Caco-2 (cell line): Measurements from ENCODE around the gene RTL1. TPM values are rescaled to one million over a fixed set of nuclear protein-coding genes. Genes with fewer than 3 reads are reported as not detected.

ENCODE experiments used
- BruUV-seq: library from RNA; stranded (reverse); fragments of 400-500 nt; replicated peaks from 2 replicates; lab custom pipeline; 2021; lab: Mats Ljungman, UMichigan
- CTCF ChIA-PET: fragments of 300-600 bp; sonication (Branson Sonifier 250); formaldehyde crosslinking; loops from one replicate; lab custom pipeline; 2022; ENCODE audit warnings: antibody characterized with exemption; lab: Charles Lee
- POLR2A ChIA-PET: fragments of 300-600 bp; sonication (Branson Sonifier 250); formaldehyde crosslinking; loops from one replicate; lab custom pipeline; 2022; ENCODE audit warnings: antibody characterized with exemption; lab: Charles Lee
- DNase-seq, 2 experiments: peaks; one replicate each; pipeline versions ENCODE4 v3.0.0 to v3.0.0-alpha.2; 2020 to 2022
- H3K27me3 ChIP-seq: replicated peaks from 2 replicates; pipeline ENCODE4 v1.6.0; 2011; ENCODE audit warnings: low read length; ENCODE audit not compliant: control insufficient read depth, insufficient read depth
- H3K36me3 ChIP-seq: 2 replicates; pipeline ENCODE4 v1.5.1; 2011; ENCODE audit warnings: low read length; ENCODE audit not compliant: control insufficient read depth, insufficient read depth
- H3K4me1 ChIP-seq: fragments of 250-450 bp; sonication (Bioruptor Pico); 2 replicates; pipeline ENCODE4 v1.5.1; 2020; ENCODE audit warnings: mild to moderate bottlenecking
- H3K4me3 ChIP-seq: 2 replicates; pipeline ENCODE4 v1.5.1; 2011; ENCODE audit warnings: low read depth, mild to moderate bottlenecking, control low read depth, low read length
- H3K9me3 ChIP-seq: fragments of 250-450 bp; sonication (Bioruptor Pico); 2 replicates; pipeline ENCODE4 v1.5.1; 2020; ENCODE audit warnings: mild to moderate bottlenecking, moderate library complexity
- H3K27ac Mint-ChIP-seq: one replicate; pipeline ENCODE4 v1.8.0; 2022; ENCODE audit warnings: mixed read lengths; ENCODE audit not compliant: unreplicated experiment
- H3K27me3 Mint-ChIP-seq: one replicate; pipeline ENCODE4 v1.8.0; 2022; ENCODE audit warnings: mixed read lengths; ENCODE audit not compliant: insufficient read depth, unreplicated experiment
- H3K36me3 Mint-ChIP-seq: one replicate; pipeline ENCODE4 v1.8.0; 2022; ENCODE audit warnings: mild to moderate bottlenecking, mixed read lengths; ENCODE audit not compliant: insufficient read depth, unreplicated experiment
- H3K4me1 Mint-ChIP-seq: one replicate; pipeline ENCODE4 v1.8.0; 2022; ENCODE audit warnings: low read depth, mixed read lengths; ENCODE audit not compliant: unreplicated experiment
- H3K4me3 Mint-ChIP-seq: one replicate; pipeline ENCODE4 v1.8.0; 2022; ENCODE audit warnings: mild to moderate bottlenecking, moderate library complexity, mixed read lengths; ENCODE audit not compliant: unreplicated experiment
- H3K9me3 Mint-ChIP-seq: one replicate; pipeline ENCODE4 v1.8.0; 2022; ENCODE audit warnings: mixed read lengths; ENCODE audit not compliant: unreplicated experiment
- intact Hi-C: fragments of 100-400 bp; cut with micrococcal nuclease; formaldehyde crosslinking; loops from one replicate; pipeline ENCODE4 v1.10.0; 2022; ENCODE audit not compliant: unreplicated experiment
- total RNA-seq: library from RNA; stranded (reverse); gene quantifications from 2 replicates; pipeline ENCODE4 v1.2.3, GENCODE V29; 2022
- TF ChIP-seq, protein P1 (sequence below), 2 experiments: fragments of 200-600 bp in 1 of 2; IDR thresholded peaks; 1 replicate in 1 of 2; 2 replicates in 1 of 2; pipeline versions ENCODE4 v1.5.1 to v1.8.0; 2011 to 2022; ENCODE audit warnings: antibody characterized with exemption in 1 of 2, control low read depth in 1 of 2, inconsistent platforms in 1 of 2, low read depth in 1 of 2, low read length in 1 of 2, mild to moderate bottlenecking in 1 of 2, moderate library complexity in 1 of 2; ENCODE audit not compliant: insufficient read depth in 1 of 2, severe bottlenecking in 1 of 2, unreplicated experiment in 1 of 2

The RTL1 gene
- total RNA-seq, 1 experiment from 2014 or later, result not detected

DNA sequence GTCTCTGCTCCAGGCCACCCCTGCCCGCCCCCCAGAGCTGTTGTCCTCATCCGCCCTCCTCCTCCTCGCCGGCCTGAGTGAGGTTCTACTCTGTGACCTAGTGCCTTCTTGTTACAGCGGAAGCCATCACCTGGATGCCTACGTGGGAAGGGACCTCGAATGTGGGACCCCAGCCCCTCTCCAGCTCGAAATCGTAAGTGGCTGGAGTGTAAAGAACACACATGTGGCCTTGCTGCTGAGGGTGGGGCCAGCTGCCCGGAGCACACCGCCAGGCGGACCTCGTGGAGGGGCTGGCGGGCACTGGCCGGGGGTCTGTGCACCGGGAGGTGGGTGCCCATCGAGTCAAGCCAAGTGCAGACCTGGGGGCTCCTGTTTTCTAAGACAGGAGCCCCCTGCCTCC lies 58.2 kb downstream of the RTL1 start:
- TF ChIP-seq, protein P1, sequence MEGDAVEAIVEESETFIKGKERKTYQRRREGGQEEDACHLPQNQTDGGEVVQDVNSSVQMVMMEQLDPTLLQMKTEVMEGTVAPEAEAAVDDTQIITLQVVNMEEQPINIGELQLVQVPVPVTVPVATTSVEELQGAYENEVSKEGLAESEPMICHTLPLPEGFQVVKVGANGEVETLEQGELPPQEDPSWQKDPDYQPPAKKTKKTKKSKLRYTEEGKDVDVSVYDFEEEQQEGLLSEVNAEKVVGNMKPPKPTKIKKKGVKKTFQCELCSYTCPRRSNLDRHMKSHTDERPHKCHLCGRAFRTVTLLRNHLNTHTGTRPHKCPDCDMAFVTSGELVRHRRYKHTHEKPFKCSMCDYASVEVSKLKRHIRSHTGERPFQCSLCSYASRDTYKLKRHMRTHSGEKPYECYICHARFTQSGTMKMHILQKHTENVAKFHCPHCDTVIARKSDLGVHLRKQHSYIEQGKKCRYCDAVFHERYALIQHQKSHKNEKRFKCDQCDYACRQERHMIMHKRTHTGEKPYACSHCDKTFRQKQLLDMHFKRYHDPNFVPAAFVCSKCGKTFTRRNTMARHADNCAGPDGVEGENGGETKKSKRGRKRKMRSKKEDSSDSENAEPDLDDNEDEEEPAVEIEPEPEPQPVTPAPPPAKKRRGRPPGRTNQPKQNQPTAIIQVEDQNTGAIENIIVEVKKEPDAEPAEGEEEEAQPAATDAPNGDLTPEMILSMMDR (IDR thresholded peaks at IDR 0.05; ENCODE audit: insufficient read depth in 1 of 2, low read depth in 1 of 2, low read length in 1 of 2, severe bottlenecking in 1 of 2, unreplicated experiment in 1 of 2), result no peak
- Histone ChIP-seq H3K27me3 (no peaks in the 10 kb centered on the region), H3K36me3 (no peaks in the 10 kb centered on the region), H3K9me3 (no peaks in the 10 kb centered on the region), H3K4me3 (no peak overlapping the region), H3K4me1 (no peaks in the 10 kb centered on the region)
- ChIA-PET CTCF (no interaction called here), POLR2A (no interaction called here)
- H3K36me3 Mint-ChIP-seq, result no peaks in the 10 kb centered on the region
- no peaks in the 10 kb centered on the region for H3K27me3 Mint-ChIP-seq
- H3K4me3 Mint-ChIP-seq, result no peak overlapping the region
- no peak for DNase-seq
- H3K27ac Mint-ChIP-seq, result no peak overlapping the region
- no peaks in the 10 kb centered on the region for H3K4me1 Mint-ChIP-seq
- intact Hi-C loops, result loop anchor here (5.0 kb wide), 1 partner anchor 782 kb away; no protein-coding TSS in a partner anchor
- H3K9me3 Mint-ChIP-seq, result no peaks in the 10 kb centered on the region
- BruUV-seq, result no TSS peak

GRCh38 chr14:100844846-100845245 lies 58.7 kb downstream of the RTL1 start:
- Mint-ChIP-seq H3K27me3 (no peaks in the 10 kb centered on the region), H3K4me1 (no peaks in the 10 kb centered on the region), H3K36me3 (no peaks in the 10 kb centered on the region), H3K4me3 (no peak overlapping the region), H3K27ac (no peak overlapping the region), H3K9me3 (no peaks in the 10 kb centered on the region)
- Histone ChIP-seq H3K4me1 (no peaks in the 10 kb centered on the region), H3K36me3 (no peaks in the 10 kb centered on the region), H3K4me3 (no peak overlapping the region), H3K27me3 (no peaks in the 10 kb centered on the region), H3K9me3 (no peaks in the 10 kb centered on the region)
- ChIA-PET CTCF (no interaction called here), POLR2A (interaction anchor here (0.6 kb wide), 1 partner anchor 1230 kb away, joined by 4 read pairs; no protein-coding TSS in a partner anchor)
- TF ChIP-seq, protein P1 (IDR thresholded peaks at IDR 0.05; ENCODE audit: insufficient read depth in 1 of 2, low read depth in 1 of 2, low read length in 1 of 2, severe bottlenecking in 1 of 2, unreplicated experiment in 1 of 2), result no peak
- intact Hi-C loops, result loop anchor here (5.0 kb wide), 1 partner anchor 782 kb away; no protein-coding TSS in a partner anchor
- BruUV-seq, result no TSS peak
- DNase-seq, result no peak

DNA sequence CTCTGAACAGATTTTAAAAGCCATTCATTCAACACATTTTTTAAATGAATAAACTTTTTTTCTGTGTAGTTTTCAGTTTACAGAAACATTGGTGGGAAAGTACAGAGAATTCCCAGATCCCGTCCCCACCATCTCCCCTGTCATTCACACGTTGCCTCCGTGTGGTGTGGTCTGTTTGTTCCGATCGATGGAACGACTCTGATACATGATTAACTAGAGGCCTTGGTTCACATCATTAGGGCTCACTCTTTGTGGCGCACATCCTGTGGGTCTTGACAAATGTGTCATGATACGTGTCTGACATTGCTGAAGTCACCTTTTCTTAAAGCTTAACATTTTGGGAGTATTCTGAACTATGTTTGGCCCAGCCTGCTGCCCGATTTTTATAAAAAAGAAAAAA lies 59.1 kb downstream of the RTL1 start:
- Histone ChIP-seq H3K4me1 (no peaks in the 10 kb centered on the region), H3K27me3 (no peaks in the 10 kb centered on the region), H3K9me3 (no peaks in the 10 kb centered on the region), H3K36me3 (no peaks in the 10 kb centered on the region), H3K4me3 (no peak overlapping the region)
- H3K36me3 Mint-ChIP-seq, result no peaks in the 10 kb centered on the region
- BruUV-seq, result no TSS peak
- H3K4me1 Mint-ChIP-seq, result peaks cover under 1% of the 10 kb centered on the region
- H3K9me3 Mint-ChIP-seq, result no peaks in the 10 kb centered on the region
- ChIA-PET CTCF (interaction anchor here (0.6 kb wide), 1 partner anchor 232 kb away, joined by 5 read pairs; no protein-coding TSS in a partner anchor), POLR2A (interaction anchor here (0.6 kb wide), 1 partner anchor 1230 kb away, joined by 4 read pairs; no protein-coding TSS in a partner anchor)
- DNase-seq, result no peak
- TF ChIP-seq, protein P1 (IDR thresholded peaks at IDR 0.05; ENCODE audit: insufficient read depth in 1 of 2, low read depth in 1 of 2, low read length in 1 of 2, severe bottlenecking in 1 of 2, unreplicated experiment in 1 of 2), result no peak
- intact Hi-C loops, result no loop called here
- no peaks in the 10 kb centered on the region for H3K27me3 Mint-ChIP-seq
- no peak overlapping the region for H3K27ac Mint-ChIP-seq
- H3K4me3 Mint-ChIP-seq, result no peak overlapping the region
